Activated T-helper 1 cell treated with anti-CD3 and anti-CD28 coated beads, Interleukin-12 subunit alpha, Interleukin-12 subunit beta, Interleukin-2, Interleukin-4 antibody, amounts not matched to agents 30 ng/mL and 10 ng/mL and 1 ng/mL, durations not matched to agents 14 hours and 24 hours and 36 hours (primary cell): ENCODE measurements around the gene CENPQ. TPM values are rescaled to one million over a fixed set of nuclear protein-coding genes. Genes with fewer than 3 reads are reported as not detected.
"Not testable (repeated sequence)": the region's sequence is repeated elsewhere in the genome, so short reads cannot be mapped to it uniquely, and the experiment has no call there.

Experiments
- DNase-seq: peaks from one replicate; pipeline ENCODE4 v3.0.0; 2021; ENCODE audit warnings: low spot score
- H3K27ac Mint-ChIP-seq: one replicate; pipeline ENCODE4 v1.8.0; 2021; ENCODE audit warnings: mild to moderate bottlenecking, mixed read lengths
- H3K27me3 Mint-ChIP-seq: one replicate; pipeline ENCODE4 v1.8.0; 2022; ENCODE audit warnings: mild to moderate bottlenecking, moderate library complexity, mixed read lengths; ENCODE audit not compliant: insufficient read depth
- H3K36me3 Mint-ChIP-seq: one replicate; pipeline ENCODE4 v1.8.0; 2021; ENCODE audit warnings: low read depth, mixed read lengths
- H3K4me1 Mint-ChIP-seq: one replicate; pipeline ENCODE4 v1.8.0; 2021; ENCODE audit warnings: low read depth, mixed read lengths
- H3K4me3 Mint-ChIP-seq: one replicate; pipeline ENCODE4 v1.8.0; 2021; ENCODE audit warnings: mild to moderate bottlenecking, moderate library complexity, mixed read lengths
- H3K9me3 Mint-ChIP-seq: one replicate; pipeline ENCODE4 v1.8.0; 2021; ENCODE audit warnings: mixed read lengths
- intact Hi-C: fragments of 100-400 bp; cut with micrococcal nuclease; formaldehyde crosslinking; loops from one replicate; pipeline ENCODE4 v1.15.1; 2024
- total RNA-seq: library from RNA; stranded (reverse); gene quantifications from 2 replicates; pipeline ENCODE4 v1.2.3, GENCODE V29; 2022

CENPQ gene
- total RNA-seq, 1 donor from 2014 or later = 18.2 TPM

DNA sequence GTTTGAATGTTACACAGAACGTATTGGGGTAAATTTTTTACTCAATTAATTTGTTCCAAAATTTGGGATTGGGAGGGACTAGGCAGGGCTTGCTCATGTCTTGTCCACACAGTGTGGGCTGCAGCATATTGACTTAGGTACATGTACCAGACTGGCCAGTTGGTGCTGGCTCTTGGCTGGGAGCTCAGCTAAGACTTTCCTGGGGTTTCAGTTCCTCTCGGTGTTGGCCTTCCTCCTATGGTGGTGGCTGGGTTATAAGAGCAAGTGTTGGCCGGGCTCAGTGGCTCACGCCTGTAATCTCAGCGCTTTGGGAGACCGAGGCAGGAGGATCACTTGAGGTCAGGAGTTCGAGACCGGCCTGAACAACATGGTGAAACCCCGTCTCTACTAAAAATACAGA is 4.9 kb downstream of the CENPQ start:
- no peak overlapping the region for H3K4me3 Mint-ChIP-seq
- DNase-seq = no peak
- H3K36me3 Mint-ChIP-seq = peaks cover 10% of the 10 kb centered on the region
- intact Hi-C loops = loop anchor here (10.0 kb wide), 1 partner anchor 137 kb away; no protein-coding TSS in a partner anchor
- no peaks in the 10 kb centered on the region for H3K9me3 Mint-ChIP-seq
- peaks cover 2% of the 10 kb centered on the region for H3K27me3 Mint-ChIP-seq
- peaks cover 33% of the 10 kb centered on the region for H3K4me1 Mint-ChIP-seq
- H3K27ac Mint-ChIP-seq = no peak overlapping the region

DNA sequence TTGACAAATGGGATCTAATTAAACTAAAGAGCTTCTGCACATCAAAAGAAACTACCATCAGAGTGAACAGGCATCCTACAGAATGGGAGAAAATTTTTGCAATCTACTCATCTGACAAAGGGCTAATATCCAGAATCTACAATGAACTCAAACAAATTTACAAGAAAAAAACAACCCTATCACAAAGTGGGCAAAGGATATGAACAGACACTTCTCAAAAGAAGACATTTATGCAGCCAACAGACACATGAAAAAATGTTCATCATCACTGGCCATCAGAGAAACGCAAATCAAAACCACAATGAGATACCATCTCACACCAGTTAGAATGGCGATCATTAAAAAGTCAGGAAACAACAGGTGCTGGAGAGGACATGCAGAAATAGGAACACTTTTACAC is 13.4 kb downstream of the CENPQ start:
- peaks cover 29% of the 10 kb centered on the region for H3K36me3 Mint-ChIP-seq
- H3K9me3 Mint-ChIP-seq, H3K27ac Mint-ChIP-seq, H3K4me3 Mint-ChIP-seq, H3K27me3 Mint-ChIP-seq, H3K4me1 Mint-ChIP-seq, intact Hi-C loops, DNase-seq: not testable (repeated sequence)

DNA sequence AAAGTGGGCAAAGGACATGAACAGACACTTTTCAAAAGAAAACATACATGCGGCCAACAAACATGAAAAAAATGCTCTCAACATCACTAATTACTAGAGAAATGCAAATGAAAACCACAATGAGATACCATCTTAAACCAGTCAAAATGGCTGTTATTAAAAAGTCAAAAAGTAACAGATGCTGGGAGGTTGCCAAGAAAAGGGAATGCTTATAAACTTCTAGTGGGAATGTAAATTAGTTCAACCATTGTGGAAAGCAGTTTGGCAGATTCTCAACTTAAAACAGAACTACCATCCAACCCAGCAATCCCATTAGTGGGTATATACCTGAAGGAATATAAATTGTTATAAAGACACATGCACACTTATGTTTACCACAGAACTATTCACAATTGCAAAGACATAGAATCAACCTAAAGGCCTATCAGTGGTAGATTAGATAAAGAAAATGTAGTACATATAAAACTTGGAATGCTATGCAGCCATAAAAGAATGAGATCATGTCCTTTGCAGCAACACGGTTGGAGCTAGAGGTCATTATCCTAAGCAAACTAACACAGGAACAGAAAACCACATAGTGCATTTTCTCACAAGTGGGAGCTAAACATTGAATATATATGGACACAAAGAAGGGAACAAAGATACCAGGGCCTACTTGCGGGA is 16.3 kb downstream of the CENPQ start:
- no peak overlapping the region for H3K4me3 Mint-ChIP-seq
- no peaks in the 10 kb centered on the region for H3K4me1 Mint-ChIP-seq
- no peaks in the 10 kb centered on the region for H3K9me3 Mint-ChIP-seq
- no peak overlapping the region for H3K27ac Mint-ChIP-seq
- no peaks in the 10 kb centered on the region for H3K27me3 Mint-ChIP-seq
- peaks cover 13% of the 10 kb centered on the region for H3K36me3 Mint-ChIP-seq
- DNase-seq = no peak
- intact Hi-C loops = no loop called here

DNA sequence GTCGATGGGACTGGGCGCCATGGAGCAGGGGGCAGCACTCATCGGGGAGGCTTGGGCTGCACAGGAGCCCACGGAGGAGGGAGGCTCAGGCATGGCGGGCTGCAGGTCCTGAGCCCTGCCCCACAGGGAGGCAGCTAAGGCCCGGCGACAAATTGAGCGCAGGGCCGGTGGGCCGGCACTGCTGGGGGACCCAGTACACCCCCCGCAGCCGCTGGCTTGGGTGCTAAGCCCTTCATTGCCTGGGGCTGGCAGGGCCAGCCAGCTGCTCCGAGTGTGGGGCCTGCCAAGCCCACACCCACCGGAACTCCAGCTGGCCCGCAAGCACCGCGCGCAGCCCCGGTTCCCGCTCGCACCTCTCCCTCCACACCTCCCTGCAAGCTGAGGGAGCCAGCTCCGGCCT is 18.7 kb downstream of the CENPQ start:
- H3K27ac Mint-ChIP-seq, DNase-seq, intact Hi-C loops, H3K9me3 Mint-ChIP-seq, H3K4me1 Mint-ChIP-seq, H3K36me3 Mint-ChIP-seq, H3K27me3 Mint-ChIP-seq, H3K4me3 Mint-ChIP-seq: not testable (repeated sequence)

DNA sequence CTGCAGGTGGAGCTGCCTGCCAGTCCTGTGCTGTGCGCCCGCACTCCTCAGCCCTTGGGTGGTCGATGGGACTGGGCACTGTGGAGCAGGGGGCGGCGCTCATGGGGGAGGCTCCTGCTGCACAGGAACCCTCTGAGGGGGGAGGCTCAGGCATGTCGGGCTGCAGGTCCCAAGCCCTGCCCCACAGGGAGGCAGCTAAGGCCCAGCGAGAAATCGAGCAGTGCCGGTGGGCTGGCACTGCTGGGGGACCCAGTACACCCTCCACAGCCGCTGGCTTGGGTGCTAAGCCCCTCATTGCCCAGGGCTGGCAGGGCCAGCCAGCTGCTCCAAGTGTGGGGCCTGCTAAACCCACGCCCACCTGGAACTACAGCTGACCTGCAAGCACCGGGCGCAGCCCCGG is 20.2 kb downstream of the CENPQ start:
- H3K4me1 Mint-ChIP-seq, H3K9me3 Mint-ChIP-seq, intact Hi-C loops, H3K27ac Mint-ChIP-seq, H3K36me3 Mint-ChIP-seq, DNase-seq, H3K4me3 Mint-ChIP-seq, H3K27me3 Mint-ChIP-seq: not testable (repeated sequence)

DNA sequence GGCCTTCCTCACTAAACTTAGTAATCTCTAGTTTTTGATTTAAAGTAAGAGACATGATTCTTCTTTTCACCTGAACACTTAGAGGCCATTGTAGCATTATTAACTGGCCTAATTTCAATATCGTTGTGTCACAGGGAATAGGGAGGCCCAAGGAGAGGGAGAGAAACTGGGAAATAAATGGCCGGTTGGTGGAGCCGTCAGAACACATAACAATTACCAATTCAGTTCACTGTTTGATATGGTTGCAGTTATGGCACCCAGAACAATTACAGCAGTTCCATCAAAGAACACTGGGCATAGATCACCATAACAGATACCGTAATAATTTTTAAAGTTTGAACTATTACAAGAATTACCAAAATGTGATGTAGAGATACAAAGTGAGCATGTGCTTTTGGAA is 27.5 kb downstream of the CENPQ start:
- Mint-ChIP-seq H3K4me3 (no peak overlapping the region), H3K36me3 (peaks cover 13% of the 10 kb centered on the region), H3K27ac (no peak overlapping the region), H3K27me3 (no peaks in the 10 kb centered on the region), H3K9me3 (no peaks in the 10 kb centered on the region), H3K4me1 (no peaks in the 10 kb centered on the region)
- no peak for DNase-seq
- intact Hi-C loops = no loop called here

DNA sequence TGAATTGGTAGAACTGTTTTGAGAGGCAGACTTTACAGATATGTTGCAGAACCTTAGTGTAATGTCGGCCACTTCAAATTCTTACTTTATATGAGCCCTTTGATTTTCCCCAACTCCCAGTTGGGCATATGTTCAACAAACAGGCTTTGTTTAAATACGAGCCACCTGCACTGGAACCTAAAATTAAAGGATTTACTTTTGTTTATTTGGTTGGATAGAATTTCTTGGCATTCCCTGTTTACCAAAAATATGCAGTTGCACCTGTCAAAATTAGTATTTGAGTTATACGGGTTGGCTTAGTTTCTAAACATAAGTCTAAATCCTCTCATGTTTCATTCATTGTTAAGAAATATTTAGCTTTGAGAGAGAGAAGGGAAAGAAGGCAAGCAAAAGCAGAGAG is 34.1 kb downstream of the CENPQ start:
- H3K36me3 Mint-ChIP-seq = peaks cover 2% of the 10 kb centered on the region
- DNase-seq = no peak
- intact Hi-C loops = no loop called here
- H3K27ac Mint-ChIP-seq = no peak overlapping the region
- no peaks in the 10 kb centered on the region for H3K4me1 Mint-ChIP-seq
- H3K27me3 Mint-ChIP-seq = no peaks in the 10 kb centered on the region
- no peak overlapping the region for H3K4me3 Mint-ChIP-seq
- H3K9me3 Mint-ChIP-seq = no peaks in the 10 kb centered on the region

DNA sequence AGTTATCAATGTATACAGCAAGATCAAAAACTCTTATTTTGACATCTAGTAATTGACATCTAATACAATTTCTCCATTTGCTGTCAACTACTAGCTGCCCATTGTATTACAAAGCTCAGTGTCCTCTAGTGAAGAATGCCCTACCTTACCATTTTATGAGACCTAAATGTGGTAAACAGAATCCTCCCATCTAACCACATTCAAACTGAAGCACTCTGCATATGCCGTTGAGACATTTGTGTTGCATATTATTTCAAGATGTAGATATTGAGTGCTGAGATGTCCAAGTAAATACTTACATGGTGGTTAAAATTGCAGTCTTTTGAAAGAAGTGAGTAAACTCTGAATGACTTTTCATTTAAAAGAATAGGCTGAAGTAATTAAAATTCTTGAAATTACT is 36.0 kb downstream of the CENPQ start:
- no peaks in the 10 kb centered on the region for H3K9me3 Mint-ChIP-seq
- intact Hi-C loops = no loop called here

DNA sequence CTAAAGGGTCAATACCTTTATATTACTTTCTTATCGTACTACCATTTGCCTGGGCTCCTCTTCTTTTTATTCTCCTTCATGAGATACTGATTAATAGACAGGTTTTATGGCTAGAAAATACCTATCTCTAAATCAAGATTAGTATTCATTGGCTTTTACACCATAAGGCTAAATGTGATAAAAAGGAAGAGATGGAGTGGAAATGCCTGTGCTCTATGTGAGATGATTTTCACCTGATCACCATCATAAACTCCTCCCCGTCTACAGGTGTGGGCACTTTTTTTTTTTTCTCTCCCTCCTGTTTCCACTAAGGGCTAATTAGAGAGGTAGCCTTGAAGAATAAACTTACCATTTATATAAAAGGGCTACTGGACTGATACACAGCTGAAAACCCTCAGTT is 36.5 kb downstream of the CENPQ start, which contains the start of gene GLYATL3:
TSS of gene GLYATL3 (plus strand) at position 301 of the 400 bp plus-strand sequence. CDS start 12,068 bp downstream, outside the sequence.
- no peaks in the 10 kb centered on the region for H3K9me3 Mint-ChIP-seq
- no peak within 1 kb of the TSS for H3K4me3 Mint-ChIP-seq
- intact Hi-C loops = no loop called here
- H3K27me3 Mint-ChIP-seq = no peaks in the 10 kb centered on the region
- peaks cover 2% of the 10 kb centered on the region for H3K36me3 Mint-ChIP-seq
- no peaks in the 10 kb centered on the region for H3K4me1 Mint-ChIP-seq
- no peak for DNase-seq
- no peak within 1 kb of the TSS for H3K27ac Mint-ChIP-seq

More for the DNA sequence above, 36.0 kb downstream of the CENPQ start:
- peaks cover 2% of the 10 kb centered on the region for H3K36me3 Mint-ChIP-seq
- H3K27me3 Mint-ChIP-seq = no peaks in the 10 kb centered on the region
- H3K4me3 Mint-ChIP-seq = no peak overlapping the region
- DNase-seq = no peak
- no peaks in the 10 kb centered on the region for H3K4me1 Mint-ChIP-seq
- H3K27ac Mint-ChIP-seq = no peak overlapping the region

DNA sequence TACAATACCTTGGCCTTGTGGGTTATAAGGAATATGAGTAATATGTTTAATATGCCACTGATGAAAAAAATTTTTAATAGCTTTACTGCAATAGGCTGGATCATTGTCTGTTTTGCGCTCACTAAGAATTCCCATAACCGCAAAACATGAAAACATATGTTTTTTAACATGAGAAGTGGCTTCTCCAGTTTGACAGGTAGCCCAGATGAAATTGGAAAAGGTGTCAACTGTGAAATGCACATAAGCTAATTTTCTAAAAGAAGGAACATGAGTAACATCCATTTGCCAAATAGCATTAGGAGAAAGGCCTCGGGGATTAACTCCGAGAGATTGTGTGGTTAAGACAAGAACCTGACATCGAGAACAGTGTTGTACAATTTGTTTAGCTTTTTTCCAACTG is 41.5 kb downstream of the CENPQ start:
- Mint-ChIP-seq H3K4me3 (no peak overlapping the region), H3K4me1 (no peaks in the 10 kb centered on the region)
- no peak for DNase-seq

DNA sequence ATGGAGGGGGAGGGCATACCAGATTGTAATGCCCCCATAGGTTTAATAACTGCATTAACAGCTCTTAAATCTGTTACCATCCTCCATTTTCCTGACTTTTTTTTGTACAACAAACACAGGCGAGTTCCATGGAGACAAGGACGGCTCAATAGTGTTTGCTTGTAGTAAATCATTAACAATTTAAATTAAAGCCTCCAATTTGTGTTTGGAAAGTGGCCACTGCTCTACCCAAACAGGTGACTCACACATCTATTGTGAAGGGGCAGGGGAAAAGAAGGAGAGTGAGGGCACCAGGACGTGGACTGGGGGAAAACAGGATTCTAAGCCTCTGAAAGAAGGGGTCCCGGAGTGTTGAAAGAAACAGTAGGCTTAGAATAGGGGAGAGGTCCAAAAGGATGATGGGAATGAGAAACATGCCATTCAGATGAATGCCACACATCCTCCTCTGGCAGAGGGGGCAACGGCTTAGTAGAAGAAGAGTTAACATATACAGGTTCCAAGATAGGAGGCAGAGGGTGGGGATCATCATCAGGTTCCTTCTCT is 43.5 kb downstream of the CENPQ start:
- Mint-ChIP-seq H3K27ac (no peak overlapping the region), H3K4me3 (no peak overlapping the region), H3K4me1 (no peaks in the 10 kb centered on the region), H3K27me3 (peaks cover 6% of the 10 kb centered on the region), H3K36me3 (no peaks in the 10 kb centered on the region), H3K9me3 (no peaks in the 10 kb centered on the region)
- no peak for DNase-seq
- intact Hi-C loops = no loop called here

More for the DNA sequence above, 41.5 kb downstream of the CENPQ start:
- H3K9me3 Mint-ChIP-seq = no peaks in the 10 kb centered on the region
- intact Hi-C loops = no loop called here
- no peaks in the 10 kb centered on the region for H3K36me3 Mint-ChIP-seq
- peaks cover 5% of the 10 kb centered on the region for H3K27me3 Mint-ChIP-seq
- H3K27ac Mint-ChIP-seq = no peak overlapping the region

DNA sequence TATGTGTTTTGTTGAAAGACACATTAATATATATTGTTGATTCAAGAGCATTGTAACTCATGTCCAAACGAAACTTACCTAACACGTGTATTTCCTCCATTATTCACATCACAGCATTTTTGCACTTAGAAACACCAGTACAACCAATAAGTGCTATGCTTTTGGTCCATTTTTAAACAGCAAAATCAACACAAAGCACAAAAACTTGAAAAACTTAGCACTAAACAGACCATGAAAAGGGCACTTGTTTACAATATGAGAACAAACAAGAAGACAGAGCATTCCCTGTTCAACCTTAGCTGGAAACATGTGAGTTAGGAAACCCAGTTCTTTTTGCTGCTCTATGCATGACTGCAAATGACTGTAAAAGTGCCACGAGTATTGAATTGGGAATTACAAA is 46.2 kb downstream of the CENPQ start:
- Mint-ChIP-seq H3K4me3 (no peak overlapping the region), H3K4me1 (no peaks in the 10 kb centered on the region), H3K9me3 (no peaks in the 10 kb centered on the region), H3K27me3 (peaks cover 7% of the 10 kb centered on the region), H3K27ac (no peak overlapping the region), H3K36me3 (no peaks in the 10 kb centered on the region)
- DNase-seq = no peak
- intact Hi-C loops = no loop called here

DNA sequence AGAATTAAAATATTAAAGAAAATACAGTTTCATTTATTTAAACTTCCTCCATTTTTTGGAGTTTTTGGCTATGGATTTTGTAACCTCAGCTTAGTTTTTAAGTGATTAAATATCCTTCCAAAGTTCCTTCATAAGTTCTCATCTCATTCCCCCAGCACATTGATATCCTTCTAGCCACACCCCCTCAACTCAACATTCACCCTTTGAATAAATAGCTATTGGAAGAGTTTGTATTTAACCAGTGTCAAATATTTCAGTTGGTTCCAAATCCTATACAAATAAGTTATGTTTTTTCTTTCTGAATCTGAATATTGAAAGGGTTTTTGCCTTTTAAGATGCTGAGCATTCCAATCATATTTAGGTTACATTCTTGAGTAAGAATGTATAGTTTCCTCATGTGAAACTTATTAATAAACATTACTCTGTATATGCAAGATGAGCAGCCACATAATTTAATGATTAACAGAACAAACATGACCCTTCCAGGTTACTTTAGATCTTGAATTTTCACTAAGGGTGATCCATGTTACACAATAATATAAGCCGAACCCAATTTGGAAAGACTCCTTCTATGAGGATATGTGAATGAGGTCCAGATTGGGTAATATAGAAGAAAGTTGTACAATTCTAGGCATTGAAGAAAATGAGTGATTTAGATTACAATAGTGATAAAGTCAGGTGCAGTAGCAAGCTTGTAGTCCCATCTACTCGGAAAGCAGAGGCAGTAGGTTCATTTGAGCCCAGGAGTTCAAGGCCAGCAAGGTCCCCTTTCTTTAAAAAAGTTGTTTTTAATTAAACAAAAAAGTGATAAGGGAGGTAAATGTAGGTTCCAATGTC is 50.2 kb downstream of the CENPQ start:
- no peak overlapping the region for H3K4me3 Mint-ChIP-seq
- H3K27ac Mint-ChIP-seq = no peak overlapping the region
- H3K4me1 Mint-ChIP-seq = no peaks in the 10 kb centered on the region
- no peaks in the 10 kb centered on the region for H3K9me3 Mint-ChIP-seq
- peaks cover 11% of the 10 kb centered on the region for H3K27me3 Mint-ChIP-seq
- intact Hi-C loops = no loop called here
- DNase-seq = no peak
- H3K36me3 Mint-ChIP-seq = no peaks in the 10 kb centered on the region
